Measurements from ENCODE around the gene XRCC4. TPM values are rescaled to one million over a fixed set of nuclear protein-coding genes. Genes with fewer than 3 reads are reported as not detected.

XRCC4 gene
- polyA plus RNA-seq, 1 of the 3 experiments (the other 2 are of a cell fraction), result 1.8 TPM

DNA sequence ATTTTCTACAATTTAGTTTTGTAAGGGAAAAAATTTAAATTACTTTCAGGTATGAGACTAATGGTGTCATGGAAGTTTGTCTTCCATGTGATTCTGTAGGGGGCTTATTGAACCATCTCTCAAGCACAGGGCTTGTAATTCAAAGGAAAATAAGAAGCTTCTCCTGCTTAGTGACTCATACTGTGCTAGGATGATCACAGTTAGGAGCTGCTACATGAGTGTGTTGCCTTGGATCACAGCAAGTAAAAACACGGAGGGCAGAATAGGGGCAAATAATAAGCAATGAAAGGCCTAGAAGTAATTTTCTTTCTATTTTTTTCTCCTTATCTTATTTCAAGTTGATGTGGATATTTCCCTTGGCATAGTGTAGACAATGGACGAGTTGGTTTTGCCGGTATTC is 29.1 kb upstream of the XRCC4 start (continued):
- no peak for TF ChIP-seq REST (IDR thresholded peaks at IDR 0.05; ENCODE audit: low read depth, low read length)
- TF ChIP-seq PBX3 (IDR thresholded peaks at IDR 0.05), result no peak
- TF ChIP-seq EP300 (IDR thresholded peaks at IDR 0.05; ENCODE audit: borderline replicate concordance in 1 of 2, low read depth in 1 of 2, low read length in 1 of 2), result no peak
- no peak for TF ChIP-seq ZBTB33 (IDR thresholded peaks at IDR 0.05; ENCODE audit: borderline replicate concordance, low read depth)

- no peak overlapping the region for H2AFZ ChIP-seq (ENCODE audit: low read depth)
- TF ChIP-seq EP300 (IDR thresholded peaks at IDR 0.05; ENCODE audit: borderline replicate concordance in 1 of 2, low read depth in 1 of 2, low read length in 1 of 2), result no peak
- no peak for TF ChIP-seq RAD21 (IDR thresholded peaks at IDR 0.05; ENCODE audit: low read length)
- TF ChIP-seq EZH2phosphoT487 (IDR thresholded peaks at IDR 0.05; ENCODE audit: borderline replicate concordance, low read depth), result no peak
- TF ChIP-seq TEAD4 (IDR thresholded peaks at IDR 0.05; ENCODE audit: borderline replicate concordance, insufficient read depth), result no peak
- no peak for TF ChIP-seq MEF2A (IDR thresholded peaks at IDR 0.05; ENCODE audit: borderline replicate concordance, low read depth)
- no peak for TF ChIP-seq NRF1 (IDR thresholded peaks at IDR 0.05; ENCODE audit: low read depth, low read length)
- no peak for TF ChIP-seq NFIC (IDR thresholded peaks at IDR 0.05; ENCODE audit: borderline replicate concordance)
- TF ChIP-seq, protein P1, sequence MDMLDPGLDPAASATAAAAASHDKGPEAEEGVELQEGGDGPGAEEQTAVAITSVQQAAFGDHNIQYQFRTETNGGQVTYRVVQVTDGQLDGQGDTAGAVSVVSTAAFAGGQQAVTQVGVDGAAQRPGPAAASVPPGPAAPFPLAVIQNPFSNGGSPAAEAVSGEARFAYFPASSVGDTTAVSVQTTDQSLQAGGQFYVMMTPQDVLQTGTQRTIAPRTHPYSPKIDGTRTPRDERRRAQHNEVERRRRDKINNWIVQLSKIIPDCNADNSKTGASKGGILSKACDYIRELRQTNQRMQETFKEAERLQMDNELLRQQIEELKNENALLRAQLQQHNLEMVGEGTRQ (IDR thresholded peaks at IDR 0.05; ENCODE audit: borderline replicate concordance, low read depth, low read length), result no peak
- TF ChIP-seq SMC3 (IDR thresholded peaks at IDR 0.05; ENCODE audit: low read depth, low read length), result no peak
- TF ChIP-seq, protein P2, sequence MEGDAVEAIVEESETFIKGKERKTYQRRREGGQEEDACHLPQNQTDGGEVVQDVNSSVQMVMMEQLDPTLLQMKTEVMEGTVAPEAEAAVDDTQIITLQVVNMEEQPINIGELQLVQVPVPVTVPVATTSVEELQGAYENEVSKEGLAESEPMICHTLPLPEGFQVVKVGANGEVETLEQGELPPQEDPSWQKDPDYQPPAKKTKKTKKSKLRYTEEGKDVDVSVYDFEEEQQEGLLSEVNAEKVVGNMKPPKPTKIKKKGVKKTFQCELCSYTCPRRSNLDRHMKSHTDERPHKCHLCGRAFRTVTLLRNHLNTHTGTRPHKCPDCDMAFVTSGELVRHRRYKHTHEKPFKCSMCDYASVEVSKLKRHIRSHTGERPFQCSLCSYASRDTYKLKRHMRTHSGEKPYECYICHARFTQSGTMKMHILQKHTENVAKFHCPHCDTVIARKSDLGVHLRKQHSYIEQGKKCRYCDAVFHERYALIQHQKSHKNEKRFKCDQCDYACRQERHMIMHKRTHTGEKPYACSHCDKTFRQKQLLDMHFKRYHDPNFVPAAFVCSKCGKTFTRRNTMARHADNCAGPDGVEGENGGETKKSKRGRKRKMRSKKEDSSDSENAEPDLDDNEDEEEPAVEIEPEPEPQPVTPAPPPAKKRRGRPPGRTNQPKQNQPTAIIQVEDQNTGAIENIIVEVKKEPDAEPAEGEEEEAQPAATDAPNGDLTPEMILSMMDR (IDR thresholded peaks at IDR 0.05), result no peak
- TF ChIP-seq REST (IDR thresholded peaks at IDR 0.05; ENCODE audit: low read depth, low read length), result no peak
- no peak for TF ChIP-seq MXI1 (IDR thresholded peaks at IDR 0.05; ENCODE audit: low read depth, low read length)
- TF ChIP-seq TCF12 (IDR thresholded peaks at IDR 0.05), result no peak
- no peak for TF ChIP-seq JUND (IDR thresholded peaks at IDR 0.05)
- no peak for DNase-seq
- H3K9me2 ChIP-seq, result no peaks in the 10 kb centered on the region
- no peak overlapping the region for H3K4me3 ChIP-seq (ENCODE audit: low read depth in 2 of 2, low read length in 1 of 2)
- ChIA-PET CTCF (interaction anchor here (1.3 kb wide), 1 partner anchor 13 kb away, joined by 3 read pairs; no protein-coding TSS in a partner anchor), POLR2A (interaction anchor here (1.1 kb wide), 1 partner anchor 14 kb away, joined by 4 read pairs; no protein-coding TSS in a partner anchor)
- no peak overlapping the region for H3K9ac ChIP-seq
- peaks cover 3% of the 10 kb centered on the region for H3F3A ChIP-seq (replicated peaks; ENCODE audit: insufficient read depth)
- H3K79me2 ChIP-seq (ENCODE audit: insufficient read depth), result 0 out of 2 replicates have a peak, but pooled peaks cover 4% of the 10 kb centered on the region
- peaks cover 0 to 2% of the 10 kb centered on the region in 2 experiments; a peak in 2 of 4 replicates for H3K4me1 ChIP-seq (ENCODE audit: control insufficient read depth in 1 of 2, insufficient read depth in 2 of 2, low read depth in 1 of 2, low read length in 1 of 2)
- peaks cover 25 to 38% of the 10 kb centered on the region in 2 experiments for H3K36me3 ChIP-seq (replicated peaks in 1 of 2; ENCODE audit: control insufficient read depth in 1 of 2, insufficient read depth in 2 of 2, low read length in 1 of 2)
- no peaks in the 10 kb centered on the region for H4K20me1 ChIP-seq (ENCODE audit: insufficient read depth)
- H3K27ac ChIP-seq (ENCODE audit: low read depth in 2 of 2, low read length in 1 of 2), result no peak overlapping the region
- H3K27me3 ChIP-seq (ENCODE audit: insufficient read depth), result no peaks in the 10 kb centered on the region
- H3K4me2 ChIP-seq, result no peak overlapping the region
- H3K9me3 ChIP-seq, result no peaks in the 10 kb centered on the region
- WGBS (ENCODE audit: low lambda C conversion rate), result 94% methylated on average over 2 of the region's 2 CpGs
These were observed 28.5 kb upstream of the XRCC4 start for GRCh38 chr5:83048811-83049210.
